ENCODE results near the gene KNDC1.
A peak's percentile ranks its signal among the peaks of the same experiment; 100 is the strongest.

KNDC1 gene

DNA sequence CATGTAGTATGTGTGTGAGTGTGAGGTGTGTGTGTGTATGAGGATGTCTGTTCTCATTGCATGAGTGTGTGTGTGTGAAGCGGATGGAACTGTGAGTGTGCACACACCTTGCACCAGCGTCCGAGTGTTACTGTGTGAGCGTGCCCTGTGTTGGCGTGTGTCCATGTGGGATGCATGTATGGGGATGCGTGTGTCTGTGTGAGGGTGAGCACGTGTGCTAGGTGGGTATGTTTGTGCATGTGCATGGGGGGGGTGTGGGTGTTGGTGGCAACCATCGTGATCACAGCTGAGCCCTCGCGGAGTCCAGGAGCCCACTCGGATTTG, 6.4 kb downstream of the KNDC1 start:
- Histone ChIP-seq H3K9me3 (ENCODE audit: control insufficient read depth, insufficient read depth, low read depth, low read length) (no peaks in the 10 kb centered on the region), H3K4me3 (ENCODE audit: low read depth, low read length) (no peak overlapping the region), H3K4me1 (ENCODE audit: control insufficient read depth, insufficient read depth, low read length) (no peaks in the 10 kb centered on the region), H3K36me3 (ENCODE audit: control insufficient read depth in 2 of 2, insufficient read depth in 1 of 2, low read length in 2 of 2) (peaks cover 0 to 26% of the 10 kb centered on the region in 2 experiments; a peak in 1 of 3 replicates), H3K27ac (ENCODE audit: extremely low read depth, low read depth, low read length) (no peak overlapping the region)
- no peak for TF ChIP-seq ZNF311 (tag by site-specific recombination; IDR thresholded peaks at IDR 0.05; ENCODE audit: borderline replicate concordance)
- no peak for TF ChIP-seq SP7 (tag by site-specific recombination; IDR thresholded peaks at IDR 0.05)
- TF ChIP-seq, protein P1, sequence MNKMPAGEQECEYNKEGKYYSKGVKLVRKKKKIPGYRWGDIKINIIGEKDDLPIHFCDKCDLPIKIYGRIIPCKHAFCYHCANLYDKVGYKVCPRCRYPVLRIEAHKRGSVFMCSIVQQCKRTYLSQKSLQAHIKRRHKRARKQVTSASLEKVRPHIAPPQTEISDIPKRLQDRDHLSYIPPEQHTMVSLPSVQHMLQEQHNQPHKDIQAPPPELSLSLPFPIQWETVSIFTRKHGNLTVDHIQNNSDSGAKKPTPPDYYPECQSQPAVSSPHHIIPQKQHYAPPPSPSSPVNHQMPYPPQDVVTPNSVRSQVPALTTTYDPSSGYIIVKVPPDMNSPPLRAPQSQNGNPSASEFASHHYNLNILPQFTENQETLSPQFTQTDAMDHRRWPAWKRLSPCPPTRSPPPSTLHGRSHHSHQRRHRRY (tag by site-specific recombination; IDR thresholded peaks at IDR 0.05) = no peak
- TF ChIP-seq, protein P2, sequence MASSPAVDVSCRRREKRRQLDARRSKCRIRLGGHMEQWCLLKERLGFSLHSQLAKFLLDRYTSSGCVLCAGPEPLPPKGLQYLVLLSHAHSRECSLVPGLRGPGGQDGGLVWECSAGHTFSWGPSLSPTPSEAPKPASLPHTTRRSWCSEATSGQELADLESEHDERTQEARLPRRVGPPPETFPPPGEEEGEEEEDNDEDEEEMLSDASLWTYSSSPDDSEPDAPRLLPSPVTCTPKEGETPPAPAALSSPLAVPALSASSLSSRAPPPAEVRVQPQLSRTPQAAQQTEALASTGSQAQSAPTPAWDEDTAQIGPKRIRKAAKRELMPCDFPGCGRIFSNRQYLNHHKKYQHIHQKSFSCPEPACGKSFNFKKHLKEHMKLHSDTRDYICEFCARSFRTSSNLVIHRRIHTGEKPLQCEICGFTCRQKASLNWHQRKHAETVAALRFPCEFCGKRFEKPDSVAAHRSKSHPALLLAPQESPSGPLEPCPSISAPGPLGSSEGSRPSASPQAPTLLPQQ (tag by site-specific recombination; IDR thresholded peaks at IDR 0.05) = no peak
- TF ChIP-seq ZNF335 (tag by site-specific recombination; conservative IDR thresholded peaks at IDR 0.05) = no peak
- TF ChIP-seq ZNF530 (tag by site-specific recombination; IDR thresholded peaks at IDR 0.05; ENCODE audit: low read depth) = no peak
- no peak for TF ChIP-seq ZNF791 (tag by site-specific recombination; IDR thresholded peaks at IDR 0.05)
- peak; percentile 42 for TF ChIP-seq ZFHX2 (tag by site-specific recombination; conservative IDR thresholded peaks at IDR 0.05)
- POLR2A ChIA-PET = no interaction called here
- CTCF ChIA-PET = no interaction called here

DNA sequence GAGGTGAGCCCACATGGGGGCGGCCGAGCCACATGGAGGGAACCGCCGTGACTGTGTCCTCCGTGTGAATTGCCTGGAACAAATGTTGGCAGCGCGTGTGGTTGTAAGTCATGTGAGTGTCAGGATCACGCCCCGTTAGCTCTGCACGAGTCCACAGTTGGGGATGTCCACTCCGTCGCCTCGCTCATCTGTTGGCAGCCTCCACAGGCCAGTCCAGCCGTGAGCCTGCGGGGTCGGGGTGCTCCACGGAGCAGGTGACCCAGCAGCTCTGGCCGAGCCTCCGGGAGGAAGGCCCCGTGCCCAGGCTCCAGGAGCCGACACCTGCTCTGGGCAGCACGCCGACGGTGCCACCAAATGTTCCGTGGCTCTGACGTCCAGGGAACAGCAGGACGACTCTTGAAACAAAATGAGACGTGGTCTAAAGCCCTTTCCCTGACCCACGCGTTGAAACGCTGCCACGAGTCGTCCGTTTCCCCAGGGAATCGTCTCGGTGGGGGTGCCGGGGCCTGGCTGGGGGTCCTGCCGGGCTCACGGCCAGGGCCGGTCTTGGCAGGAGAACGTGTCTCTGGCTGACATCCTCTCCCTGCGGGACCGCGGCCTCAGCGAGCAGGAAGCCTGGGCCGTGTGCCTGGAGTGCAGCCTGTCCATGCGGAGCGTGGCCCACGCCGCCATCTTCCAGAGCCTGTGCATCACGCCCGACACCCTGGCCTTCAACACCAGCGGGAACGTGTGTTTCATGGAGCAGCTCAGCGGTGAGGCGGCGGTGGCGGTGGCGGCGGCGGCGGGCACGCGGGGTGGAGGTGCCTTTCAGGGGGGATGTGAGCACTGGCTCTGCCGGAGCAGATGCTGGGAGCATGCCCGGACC, 7.0 kb downstream of the KNDC1 start:
- Histone ChIP-seq H3K36me3 (ENCODE audit: control insufficient read depth in 2 of 2, insufficient read depth in 1 of 2, low read length in 2 of 2) (peaks cover 0 to 25% of the 10 kb centered on the region in 2 experiments; a peak in 1 of 3 replicates), H3K9me3 (ENCODE audit: control insufficient read depth, insufficient read depth, low read depth, low read length) (no peaks in the 10 kb centered on the region), H3K4me1 (ENCODE audit: control insufficient read depth, insufficient read depth, low read length) (no peaks in the 10 kb centered on the region), H3K27ac (ENCODE audit: extremely low read depth, low read depth, low read length) (no peak overlapping the region), H3K4me3 (ENCODE audit: low read depth, low read length) (no peak overlapping the region)
- POLR2A ChIA-PET = no interaction called here
- no peak for TF ChIP-seq KLF8 (tag by site-specific recombination; IDR thresholded peaks at IDR 0.05)
- no peak for TF ChIP-seq ZSCAN16 (tag by site-specific recombination; IDR thresholded peaks at IDR 0.05)
- no peak for TF ChIP-seq ZNF292 (tag by site-specific recombination; IDR thresholded peaks at IDR 0.05; ENCODE audit: borderline replicate concordance, low read depth)
- TF ChIP-seq, protein P3, sequence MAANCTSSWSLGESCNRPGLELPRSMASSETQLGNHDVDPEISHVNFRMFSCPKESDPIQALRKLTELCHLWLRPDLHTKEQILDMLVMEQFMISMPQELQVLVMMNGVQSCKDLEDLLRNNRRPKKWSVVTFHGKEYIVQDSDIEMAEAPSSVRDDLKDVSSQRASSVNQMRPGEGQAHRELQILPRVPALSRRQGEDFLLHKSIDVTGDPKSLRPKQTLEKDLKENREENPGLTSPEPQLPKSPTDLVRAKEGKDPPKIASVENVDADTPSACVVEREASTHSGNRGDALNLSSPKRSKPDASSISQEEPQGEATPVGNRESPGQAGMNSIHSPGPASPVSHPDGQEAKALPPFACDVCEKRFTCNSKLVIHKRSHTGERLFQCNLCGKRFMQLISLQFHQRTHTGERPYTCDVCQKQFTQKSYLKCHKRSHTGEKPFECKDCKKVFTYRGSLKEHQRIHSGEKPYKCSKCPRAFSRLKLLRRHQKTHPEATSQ (tag by site-specific recombination; IDR thresholded peaks at IDR 0.05) = no peak
- no peak for TF ChIP-seq ZNF549 (tag by site-specific recombination; IDR thresholded peaks at IDR 0.05)
- no peak for TF ChIP-seq PRDM1 (tag by site-specific recombination; IDR thresholded peaks at IDR 0.05)
- no peak for TF ChIP-seq ZNF473 (tag by site-specific recombination; IDR thresholded peaks at IDR 0.05)
- no peak for TF ChIP-seq ZNF585B (tag by site-specific recombination; IDR thresholded peaks at IDR 0.05)
- no peak for TF ChIP-seq KLF9 (tag by site-specific recombination; IDR thresholded peaks at IDR 0.05; ENCODE audit: low read depth)
- CTCF ChIA-PET = no interaction called here
